Liver (tissue), 9 donors: Measurements from ENCODE around the gene ZNF808. TPM values are rescaled to one million over a fixed set of nuclear protein-coding genes. Genes with fewer than 3 reads are reported as not detected.
A peak's percentile ranks its signal among the peaks of the same experiment; 100 is the strongest.

Experiments used
- DNase-seq: peaks from one replicate; pipeline ENCODE4 v3.0.0-alpha.2; 2017; ENCODE audit warnings: low spot score
- H3K27ac ChIP-seq, 2 donors: one replicate each; pipeline ENCODE4 v1.7.0; 2013; ENCODE audit warnings: inconsistent platforms in 2 of 2, low read length in 2 of 2, control low read depth in 1 of 2, low read depth in 1 of 2, mild to moderate bottlenecking in 1 of 2
- H3K27me3 ChIP-seq, 4 donors: one replicate each; pipeline versions ENCODE4 v1.6.1 to v1.7.0; 2013; ENCODE audit warnings: low read length in 3 of 4, inconsistent platforms in 1 of 4, mild to moderate bottlenecking in 1 of 4, moderate library complexity in 1 of 4; ENCODE audit not compliant: control insufficient read depth in 4 of 4, insufficient read depth in 4 of 4
- H3K36me3 ChIP-seq, 4 donors: one replicate each; pipeline versions ENCODE4 v1.6.1 to v1.7.0; 2013; ENCODE audit warnings: low read length in 3 of 4, mild to moderate bottlenecking in 3 of 4, low read depth in 1 of 4, moderate library complexity in 1 of 4; ENCODE audit not compliant: control insufficient read depth in 4 of 4, insufficient read depth in 3 of 4
- H3K4me1 ChIP-seq, 4 donors: one replicate each; pipeline versions ENCODE4 v1.6.1 to v1.7.0; 2013; ENCODE audit warnings: low read length in 3 of 4, mild to moderate bottlenecking in 3 of 4, moderate library complexity in 1 of 4; ENCODE audit not compliant: control insufficient read depth in 4 of 4, insufficient read depth in 4 of 4
- H3K4me3 ChIP-seq, 3 donors: one replicate each; pipeline versions ENCODE4 v1.6.1 to v1.7.0; 2013; ENCODE audit warnings: low read length in 3 of 3, control low read depth in 1 of 3, low read depth in 1 of 3, mild to moderate bottlenecking in 1 of 3
- H3K9ac ChIP-seq, 2 donors: one replicate each; pipeline ENCODE4 v1.7.0; 2013; ENCODE audit warnings: low read length in 2 of 2, mild to moderate bottlenecking in 2 of 2, moderate library complexity in 2 of 2, control low read depth in 1 of 2, low read depth in 1 of 2
- H3K9me3 ChIP-seq, 4 donors: one replicate each; pipeline versions ENCODE4 v1.6.1 to v1.7.0; 2013; ENCODE audit warnings: low read length in 3 of 4; ENCODE audit not compliant: control insufficient read depth in 4 of 4
- EGR1 ChIP-seq, 2 donors: IDR thresholded peaks; 2 replicates each; pipeline ENCODE4 v1.6.1; 2016 to 2018; ENCODE audit warnings: antibody characterized with exemption in 2 of 2, low read depth in 2 of 2
- FOXA1 ChIP-seq: IDR thresholded peaks from 2 replicates; pipeline ENCODE4 v1.6.1; 2016; ENCODE audit warnings: antibody characterized with exemption
- FOXA2 ChIP-seq: IDR thresholded peaks from 2 replicates; pipeline ENCODE4 v1.6.1; 2016; ENCODE audit warnings: antibody characterized with exemption
- GABPA ChIP-seq, 2 donors: IDR thresholded peaks in 1 of 2; conservative IDR thresholded peaks in 1 of 2; 2 replicates each; pipeline ENCODE4 v1.6.1; 2016; ENCODE audit warnings: antibody characterized with exemption in 2 of 2, mild to moderate bottlenecking in 1 of 2, moderate library complexity in 1 of 2
- HNF4A ChIP-seq, 2 donors: conservative IDR thresholded peaks; 2 replicates each; pipeline ENCODE4 v1.6.1; 2016; ENCODE audit warnings: antibody characterized with exemption in 2 of 2, mild to moderate bottlenecking in 2 of 2
- HNF4G ChIP-seq: IDR thresholded peaks from 2 replicates; pipeline ENCODE4 v1.6.1; 2016; ENCODE audit warnings: antibody characterized with exemption
- NR2F2 ChIP-seq: IDR thresholded peaks from 2 replicates; pipeline ENCODE4 v1.6.1; 2016; ENCODE audit warnings: antibody characterized with exemption
- RAD21 ChIP-seq, 2 donors: IDR thresholded peaks; 2 replicates each; pipeline ENCODE4 v1.6.1; 2016; ENCODE audit warnings: antibody characterized with exemption in 2 of 2, mild to moderate bottlenecking in 2 of 2
- RXRA ChIP-seq, 2 donors: IDR thresholded peaks; 2 replicates each; pipeline ENCODE4 v1.6.1; 2017 to 2018; ENCODE audit warnings: antibody characterized with exemption in 2 of 2, mild to moderate bottlenecking in 1 of 2
- SP1 ChIP-seq: IDR thresholded peaks from 2 replicates; pipeline ENCODE4 v1.6.1; 2018; ENCODE audit warnings: antibody characterized with exemption, mild to moderate bottlenecking
- TAF1 ChIP-seq: conservative IDR thresholded peaks from 2 replicates; pipeline ENCODE4 v1.6.1; 2016; ENCODE audit warnings: antibody characterized with exemption, mild to moderate bottlenecking
- YY1 ChIP-seq: IDR thresholded peaks from 2 replicates; pipeline ENCODE4 v1.6.1; 2016; ENCODE audit warnings: antibody characterized with exemption, mild to moderate bottlenecking
- WGBS: extraction: QIAGEN DNeasy Blood & Tissue Kit; methylation state at CpG from one replicate; pipeline ENCODE4 v1.1.7; 2013; 5-methylcytosine and 5-hydroxymethylcytosine counted together
- polyA plus RNA-seq, 2 donors: library from polyadenylated mRNA; stranded (reverse) in 1 of 2; unstranded in 1 of 2; fragments of 200-250 nt in 1 of 2; fragments of >200 nt in 1 of 2; fragmentation: Nextera tagmentation in 1 of 2; extraction: Ambion mirVana in 1 of 2; gene quantifications; one replicate each; pipeline versions ENCODE4 v1.2.1 to v1.2.3, GENCODE V29; 2013 to 2015
- total RNA-seq, 2 donors: library from RNA; depleted of rRNA; stranded (reverse); fragments of >200 nt; gene quantifications; one replicate each; pipeline ENCODE4 v1.2.3, GENCODE V29; 2014
- TF ChIP-seq, protein P1 (sequence below): fragments of 150-350 bp; IDR thresholded peaks from 2 replicates; pipeline ENCODE4 v1.5.1; 2017; ENCODE audit warnings: improper control_type of control experiment, low read depth, low read length; ENCODE audit not compliant: missing input control
- TF ChIP-seq, protein P2 (sequence below): IDR thresholded peaks from 2 replicates; pipeline ENCODE4 v1.6.1; 2016; ENCODE audit warnings: antibody characterized with exemption
- TF ChIP-seq, protein P3 (sequence below): IDR thresholded peaks from 2 replicates; pipeline ENCODE4 v1.6.1; 2016; ENCODE audit warnings: antibody characterized with exemption
- TF ChIP-seq, protein P4 (sequence below): IDR thresholded peaks from 2 replicates; pipeline ENCODE4 v1.6.1; 2016; ENCODE audit warnings: antibody characterized with exemption
- TF ChIP-seq, protein P5 (sequence below): IDR thresholded peaks from 2 replicates; pipeline ENCODE4 v1.6.1; 2016; ENCODE audit warnings: antibody characterized with exemption, mild to moderate bottlenecking
- donor health status: healthy.
- donor health status: healthy.
- donor health status: healthy.
- donor health status: healthy.
- donor health status: healthy.

The ZNF808 gene
- total and polyA plus RNA-seq, 4 donors = 0.88 to 9.4 (median 5.2) TPM

DNA sequence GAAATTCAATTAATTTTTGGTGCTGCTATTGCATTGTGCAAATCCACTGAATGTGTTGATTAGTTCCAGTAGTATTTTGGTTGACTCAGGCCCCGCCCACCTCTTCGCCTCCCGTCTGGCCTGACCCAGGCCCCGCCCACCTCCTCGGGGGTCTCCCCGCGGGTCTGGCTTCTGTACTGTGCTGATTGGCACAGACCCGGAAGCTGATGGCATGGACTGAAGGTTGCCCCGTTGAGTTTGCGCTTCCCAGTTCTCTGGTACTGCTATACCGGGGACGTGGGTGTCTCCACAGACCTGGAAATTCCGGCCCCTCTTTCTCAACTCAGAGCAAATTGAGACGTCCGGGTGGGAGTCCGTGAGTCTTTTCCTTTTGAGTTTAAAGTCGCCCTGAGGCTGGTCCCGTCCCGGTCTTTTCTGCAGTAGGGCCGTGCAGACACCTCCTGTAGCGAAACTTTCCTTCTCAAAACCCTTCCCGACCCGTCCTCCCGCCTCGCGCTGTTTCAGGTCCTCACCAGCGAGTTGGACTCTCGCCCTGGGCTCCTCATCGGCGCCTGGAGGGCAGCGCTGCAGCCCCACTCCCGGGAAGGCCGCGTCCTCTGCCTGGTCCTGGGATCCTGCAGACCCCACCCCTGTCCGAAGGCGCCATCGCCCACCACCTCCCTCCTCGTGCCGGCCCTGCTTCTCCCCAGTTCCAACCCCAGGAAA lies 57.4 kb downstream of the ZNF808 start:
- Histone ChIP-seq H3K9ac (no peak overlapping the region), H3K36me3 (peaks cover 0 to 23% (median 21%) of the 10 kb centered on the region in 4 donors), H3K9me3 (peaks cover 19 to 44% (median 21%) of the 10 kb centered on the region in 4 donors), H3K27me3 (no peaks in the 10 kb centered on the region), H3K4me1 (no peaks in the 10 kb centered on the region), H3K27ac (no peak overlapping the region), H3K4me3 (peak overlapping the region in 1 of 3 donors; percentile 35)
- no peak for DNase-seq
- TF ChIP-seq FOXA2 (no peak), HNF4A (conservative IDR thresholded peaks at IDR 0.05) (no peak), TAF1 (no peak), EGR1 (IDR thresholded peaks at IDR 0.05; ENCODE audit: low read depth in 2 of 2) (no peak), HNF4G (no peak), SP1 (no peak)
- TF ChIP-seq, protein P1, sequence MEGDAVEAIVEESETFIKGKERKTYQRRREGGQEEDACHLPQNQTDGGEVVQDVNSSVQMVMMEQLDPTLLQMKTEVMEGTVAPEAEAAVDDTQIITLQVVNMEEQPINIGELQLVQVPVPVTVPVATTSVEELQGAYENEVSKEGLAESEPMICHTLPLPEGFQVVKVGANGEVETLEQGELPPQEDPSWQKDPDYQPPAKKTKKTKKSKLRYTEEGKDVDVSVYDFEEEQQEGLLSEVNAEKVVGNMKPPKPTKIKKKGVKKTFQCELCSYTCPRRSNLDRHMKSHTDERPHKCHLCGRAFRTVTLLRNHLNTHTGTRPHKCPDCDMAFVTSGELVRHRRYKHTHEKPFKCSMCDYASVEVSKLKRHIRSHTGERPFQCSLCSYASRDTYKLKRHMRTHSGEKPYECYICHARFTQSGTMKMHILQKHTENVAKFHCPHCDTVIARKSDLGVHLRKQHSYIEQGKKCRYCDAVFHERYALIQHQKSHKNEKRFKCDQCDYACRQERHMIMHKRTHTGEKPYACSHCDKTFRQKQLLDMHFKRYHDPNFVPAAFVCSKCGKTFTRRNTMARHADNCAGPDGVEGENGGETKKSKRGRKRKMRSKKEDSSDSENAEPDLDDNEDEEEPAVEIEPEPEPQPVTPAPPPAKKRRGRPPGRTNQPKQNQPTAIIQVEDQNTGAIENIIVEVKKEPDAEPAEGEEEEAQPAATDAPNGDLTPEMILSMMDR = no peak
- TF ChIP-seq, protein P2, sequence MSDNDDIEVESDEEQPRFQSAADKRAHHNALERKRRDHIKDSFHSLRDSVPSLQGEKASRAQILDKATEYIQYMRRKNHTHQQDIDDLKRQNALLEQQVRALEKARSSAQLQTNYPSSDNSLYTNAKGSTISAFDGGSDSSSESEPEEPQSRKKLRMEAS = no peak
- WGBS = 65% methylated on average over 39 of the region's 39 CpGs

DNA sequence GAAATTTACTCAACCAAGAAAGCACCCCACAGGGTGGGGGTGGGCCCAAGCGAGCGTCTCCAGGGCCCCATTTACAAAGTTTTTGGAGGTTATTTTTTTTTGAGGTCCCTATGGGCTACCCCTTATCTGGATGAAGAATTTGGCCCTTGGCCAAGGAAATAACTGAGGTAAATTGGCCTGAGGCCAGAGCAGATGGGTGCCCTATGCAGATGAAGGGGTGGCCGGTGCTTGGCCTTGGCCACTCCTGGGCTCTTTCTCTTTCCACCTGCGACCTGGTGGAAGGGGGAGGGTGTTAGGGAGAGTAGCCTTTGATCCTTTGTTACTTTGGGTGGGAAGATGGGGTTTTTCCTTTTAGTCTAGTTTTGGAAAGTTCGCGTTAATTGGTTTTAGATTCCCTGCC lies 58.1 kb downstream of the ZNF808 start:
- 93% methylated on average over 6 of the region's 6 CpGs for WGBS
- Histone ChIP-seq H3K9me3 (peaks cover 19 to 44% (median 23%) of the 10 kb centered on the region in 4 donors), H3K36me3 (peaks cover 0 to 22% (median 19%) of the 10 kb centered on the region in 4 donors), H3K9ac (no peak overlapping the region), H3K4me1 (no peaks in the 10 kb centered on the region), H3K27ac (no peak overlapping the region), H3K4me3 (peak overlapping the region in 1 of 3 donors; percentile 2), H3K27me3 (no peaks in the 10 kb centered on the region)
- no peak for DNase-seq
- TF ChIP-seq SP1 (no peak), EGR1 (IDR thresholded peaks at IDR 0.05; ENCODE audit: low read depth in 2 of 2) (no peak), FOXA1 (no peak), RXRA (IDR thresholded peaks at IDR 0.05) (no peak), TAF1 (no peak), FOXA2 (no peak), NR2F2 (no peak), RAD21 (IDR thresholded peaks at IDR 0.05) (no peak), GABPA (IDR thresholded peaks at IDR 0.05 in 1 of 2, conservative IDR thresholded peaks at IDR 0.05 in 1 of 2) (no peak), HNF4A (conservative IDR thresholded peaks at IDR 0.05) (no peak), HNF4G (no peak), YY1 (no peak)
- TF ChIP-seq, protein P3, sequence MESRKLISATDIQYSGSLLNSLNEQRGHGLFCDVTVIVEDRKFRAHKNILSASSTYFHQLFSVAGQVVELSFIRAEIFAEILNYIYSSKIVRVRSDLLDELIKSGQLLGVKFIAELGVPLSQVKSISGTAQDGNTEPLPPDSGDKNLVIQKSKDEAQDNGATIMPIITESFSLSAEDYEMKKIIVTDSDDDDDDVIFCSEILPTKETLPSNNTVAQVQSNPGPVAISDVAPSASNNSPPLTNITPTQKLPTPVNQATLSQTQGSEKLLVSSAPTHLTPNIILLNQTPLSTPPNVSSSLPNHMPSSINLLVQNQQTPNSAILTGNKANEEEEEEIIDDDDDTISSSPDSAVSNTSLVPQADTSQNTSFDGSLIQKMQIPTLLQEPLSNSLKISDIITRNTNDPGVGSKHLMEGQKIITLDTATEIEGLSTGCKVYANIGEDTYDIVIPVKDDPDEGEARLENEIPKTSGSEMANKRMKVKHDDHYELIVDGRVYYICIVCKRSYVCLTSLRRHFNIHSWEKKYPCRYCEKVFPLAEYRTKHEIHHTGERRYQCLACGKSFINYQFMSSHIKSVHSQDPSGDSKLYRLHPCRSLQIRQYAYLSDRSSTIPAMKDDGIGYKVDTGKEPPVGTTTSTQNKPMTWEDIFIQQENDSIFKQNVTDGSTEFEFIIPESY = no peak
- TF ChIP-seq, protein P4, sequence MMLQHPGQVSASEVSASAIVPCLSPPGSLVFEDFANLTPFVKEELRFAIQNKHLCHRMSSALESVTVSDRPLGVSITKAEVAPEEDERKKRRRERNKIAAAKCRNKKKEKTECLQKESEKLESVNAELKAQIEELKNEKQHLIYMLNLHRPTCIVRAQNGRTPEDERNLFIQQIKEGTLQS = no peak
- TF ChIP-seq, protein P5, sequence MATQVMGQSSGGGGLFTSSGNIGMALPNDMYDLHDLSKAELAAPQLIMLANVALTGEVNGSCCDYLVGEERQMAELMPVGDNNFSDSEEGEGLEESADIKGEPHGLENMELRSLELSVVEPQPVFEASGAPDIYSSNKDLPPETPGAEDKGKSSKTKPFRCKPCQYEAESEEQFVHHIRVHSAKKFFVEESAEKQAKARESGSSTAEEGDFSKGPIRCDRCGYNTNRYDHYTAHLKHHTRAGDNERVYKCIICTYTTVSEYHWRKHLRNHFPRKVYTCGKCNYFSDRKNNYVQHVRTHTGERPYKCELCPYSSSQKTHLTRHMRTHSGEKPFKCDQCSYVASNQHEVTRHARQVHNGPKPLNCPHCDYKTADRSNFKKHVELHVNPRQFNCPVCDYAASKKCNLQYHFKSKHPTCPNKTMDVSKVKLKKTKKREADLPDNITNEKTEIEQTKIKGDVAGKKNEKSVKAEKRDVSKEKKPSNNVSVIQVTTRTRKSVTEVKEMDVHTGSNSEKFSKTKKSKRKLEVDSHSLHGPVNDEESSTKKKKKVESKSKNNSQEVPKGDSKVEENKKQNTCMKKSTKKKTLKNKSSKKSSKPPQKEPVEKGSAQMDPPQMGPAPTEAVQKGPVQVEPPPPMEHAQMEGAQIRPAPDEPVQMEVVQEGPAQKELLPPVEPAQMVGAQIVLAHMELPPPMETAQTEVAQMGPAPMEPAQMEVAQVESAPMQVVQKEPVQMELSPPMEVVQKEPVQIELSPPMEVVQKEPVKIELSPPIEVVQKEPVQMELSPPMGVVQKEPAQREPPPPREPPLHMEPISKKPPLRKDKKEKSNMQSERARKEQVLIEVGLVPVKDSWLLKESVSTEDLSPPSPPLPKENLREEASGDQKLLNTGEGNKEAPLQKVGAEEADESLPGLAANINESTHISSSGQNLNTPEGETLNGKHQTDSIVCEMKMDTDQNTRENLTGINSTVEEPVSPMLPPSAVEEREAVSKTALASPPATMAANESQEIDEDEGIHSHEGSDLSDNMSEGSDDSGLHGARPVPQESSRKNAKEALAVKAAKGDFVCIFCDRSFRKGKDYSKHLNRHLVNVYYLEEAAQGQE = no peak
